PC-9 (cell line): ENCODE results near the gene GIGYF2. TPM values are rescaled to one million over a fixed set of nuclear protein-coding genes. Genes with fewer than 3 reads are reported as not detected.

ENCODE experiments used
- BruUV-seq: library from RNA; stranded (reverse); fragments of 400-500 nt; replicated peaks from 2 replicates; lab custom pipeline; 2021; lab: Mats Ljungman, UMichigan
- CTCF ChIA-PET: fragments of 300-600 bp; sonication (Branson Sonifier 250); formaldehyde crosslinking; loops from one replicate; lab custom pipeline; 2022; ENCODE audit warnings: antibody characterized with exemption; lab: Charles Lee
- POLR2A ChIA-PET: fragments of 300-600 bp; sonication (Branson Sonifier 250); formaldehyde crosslinking; loops from one replicate; lab custom pipeline; 2022; ENCODE audit warnings: antibody characterized with exemption; ENCODE audit not compliant: unreplicated experiment; lab: Charles Lee
- DNase-seq, 2 experiments: peaks; one replicate each; pipeline versions ENCODE4 v3.0.0 to v3.0.0-alpha.2; 2015 to 2022; ENCODE audit warnings: mixed read lengths in 1 of 2
- H2AFZ ChIP-seq: fragments of 200-600 bp; sonication (generic); 2 replicates; pipeline ENCODE4 v1.8.1; 2017; ENCODE audit warnings: antibody characterized with exemption
- H3F3A ChIP-seq: fragments of 200-600 bp; sonication (generic); 2 replicates; pipeline ENCODE4 v1.8.1; 2017; ENCODE audit warnings: antibody characterized with exemption, mild to moderate bottlenecking, low read depth; ENCODE audit not compliant: insufficient read depth
- H3K27ac ChIP-seq: fragments of 200-600 bp; sonication (generic); 2 replicates; pipeline ENCODE4 v1.6.1; 2016; ENCODE audit warnings: mixed run types
- H3K27me3 ChIP-seq: fragments of 200-600 bp; sonication (generic); 2 replicates; pipeline ENCODE4 v1.6.1; 2016; ENCODE audit warnings: low read depth, mixed run types; ENCODE audit not compliant: insufficient read depth
- H3K36me3 ChIP-seq: fragments of 200-600 bp; sonication (generic); 2 replicates; pipeline ENCODE4 v1.6.1; 2016; ENCODE audit warnings: low read depth, mixed run types
- H3K4me1 ChIP-seq: fragments of 200-600 bp; sonication (generic); replicated peaks from 2 replicates; pipeline ENCODE4 v1.6.1; 2016; ENCODE audit warnings: mixed run types; ENCODE audit not compliant: insufficient read depth
- H3K4me2 ChIP-seq: fragments of 200-600 bp; sonication (generic); 2 replicates; pipeline ENCODE4 v1.6.1; 2017; ENCODE audit warnings: mixed run types
- H3K4me3 ChIP-seq: fragments of 200-600 bp; sonication (generic); 2 replicates; pipeline ENCODE4 v1.6.1; 2016; ENCODE audit warnings: mixed run types
- H3K79me2 ChIP-seq: fragments of 200-600 bp; sonication (generic); 2 replicates; pipeline ENCODE4 v1.6.1; 2017; ENCODE audit warnings: low read depth, mixed run types
- H3K9me2 ChIP-seq: fragments of 200-600 bp; sonication (generic); 2 replicates; pipeline ENCODE4 v1.8.1; 2017; ENCODE audit warnings: mild to moderate bottlenecking; ENCODE audit not compliant: insufficient read depth
- H3K9me3 ChIP-seq: fragments of 200-600 bp; sonication (generic); 2 replicates; pipeline ENCODE4 v1.8.1; 2016; ENCODE audit warnings: low read depth; ENCODE audit not compliant: insufficient read depth
- H4K20me1 ChIP-seq: fragments of 200-600 bp; sonication (generic); 2 replicates; pipeline ENCODE4 v1.8.1; 2017; ENCODE audit not compliant: insufficient read depth
- EZH2 ChIP-seq: fragments of 200-600 bp; sonication (generic); IDR thresholded peaks from 2 replicates; pipeline ENCODE4 v1.8.0; 2017; ENCODE audit warnings: antibody characterized with exemption, low read depth
- intact Hi-C: fragments of 100-400 bp; cut with micrococcal nuclease; formaldehyde crosslinking; loops from one replicate; pipeline ENCODE4 v1.10.0; 2022; ENCODE audit not compliant: unreplicated experiment
- total RNA-seq: library from RNA; stranded (reverse); gene quantifications from 2 replicates; pipeline ENCODE4 v1.2.3, GENCODE V29; 2021
- TF ChIP-seq, protein P1 (sequence below): fragments of 200-600 bp; sonication (generic); conservative IDR thresholded peaks from 2 replicates; pipeline ENCODE4 v1.6.1; 2017; ENCODE audit warnings: mixed run types, antibody characterized with exemption, mild to moderate bottlenecking, moderate library complexity

Gene GIGYF2
- total RNA-seq, 1 experiment from 2014 or later, result 86.4 TPM

DNA sequence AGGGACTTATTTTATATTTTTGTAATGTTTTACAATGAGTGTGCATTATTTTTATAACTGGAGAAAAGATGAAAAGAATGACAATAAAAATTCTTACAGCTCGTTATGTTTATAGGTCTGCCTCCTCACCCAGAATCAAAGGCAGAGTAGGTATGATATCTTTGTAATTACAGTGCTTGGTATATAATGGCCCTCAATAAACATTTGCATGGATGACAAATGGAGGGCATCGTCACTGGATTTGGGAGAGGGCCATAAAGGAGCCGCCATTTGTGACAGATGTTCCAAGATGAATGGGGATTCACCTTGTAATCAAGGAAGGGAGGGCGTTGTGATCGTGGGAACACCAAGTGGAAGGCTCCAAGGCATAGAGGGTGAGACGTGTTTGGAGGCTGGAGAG lies 22.6 kb upstream of the GIGYF2 start:
- Histone ChIP-seq H3K9me2 (no peaks in the 10 kb centered on the region), H3K27ac (no peak overlapping the region), H3K4me1 (no peaks in the 10 kb centered on the region), H4K20me1 (no peaks in the 10 kb centered on the region), H3K4me2 (no peak overlapping the region), H3K36me3 (no peaks in the 10 kb centered on the region), H2AFZ (no peak overlapping the region), H3K9me3 (no peaks in the 10 kb centered on the region), H3K27me3 (no peaks in the 10 kb centered on the region), H3K79me2 (no peaks in the 10 kb centered on the region), H3K4me3 (no peak overlapping the region), H3F3A (no peaks in the 10 kb centered on the region)
- intact Hi-C loops, result no loop called here
- DNase-seq, result no peak
- BruUV-seq, result no TSS peak
- ChIA-PET CTCF (no interaction called here), POLR2A (no interaction called here)
- no peak for TF ChIP-seq EZH2
- TF ChIP-seq, protein P1, sequence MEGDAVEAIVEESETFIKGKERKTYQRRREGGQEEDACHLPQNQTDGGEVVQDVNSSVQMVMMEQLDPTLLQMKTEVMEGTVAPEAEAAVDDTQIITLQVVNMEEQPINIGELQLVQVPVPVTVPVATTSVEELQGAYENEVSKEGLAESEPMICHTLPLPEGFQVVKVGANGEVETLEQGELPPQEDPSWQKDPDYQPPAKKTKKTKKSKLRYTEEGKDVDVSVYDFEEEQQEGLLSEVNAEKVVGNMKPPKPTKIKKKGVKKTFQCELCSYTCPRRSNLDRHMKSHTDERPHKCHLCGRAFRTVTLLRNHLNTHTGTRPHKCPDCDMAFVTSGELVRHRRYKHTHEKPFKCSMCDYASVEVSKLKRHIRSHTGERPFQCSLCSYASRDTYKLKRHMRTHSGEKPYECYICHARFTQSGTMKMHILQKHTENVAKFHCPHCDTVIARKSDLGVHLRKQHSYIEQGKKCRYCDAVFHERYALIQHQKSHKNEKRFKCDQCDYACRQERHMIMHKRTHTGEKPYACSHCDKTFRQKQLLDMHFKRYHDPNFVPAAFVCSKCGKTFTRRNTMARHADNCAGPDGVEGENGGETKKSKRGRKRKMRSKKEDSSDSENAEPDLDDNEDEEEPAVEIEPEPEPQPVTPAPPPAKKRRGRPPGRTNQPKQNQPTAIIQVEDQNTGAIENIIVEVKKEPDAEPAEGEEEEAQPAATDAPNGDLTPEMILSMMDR, result no peak

GRCh38 chr2:232675381-232675780 lies 21.8 kb upstream of the GIGYF2 start:
- no TSS peak for BruUV-seq
- Histone ChIP-seq H2AFZ (no peak overlapping the region), H3K9me3 (no peaks in the 10 kb centered on the region), H3K36me3 (no peaks in the 10 kb centered on the region), H3F3A (no peaks in the 10 kb centered on the region), H4K20me1 (no peaks in the 10 kb centered on the region), H3K27ac (no peak overlapping the region), H3K79me2 (no peaks in the 10 kb centered on the region), H3K4me2 (no peak overlapping the region), H3K4me1 (no peaks in the 10 kb centered on the region), H3K27me3 (no peaks in the 10 kb centered on the region), H3K9me2 (no peaks in the 10 kb centered on the region), H3K4me3 (no peak overlapping the region)
- POLR2A ChIA-PET, result no interaction called here
- TF ChIP-seq EZH2, result no peak
- TF ChIP-seq, protein P1, result no peak
- intact Hi-C loops, result no loop called here
- DNase-seq, result no peak
- CTCF ChIA-PET, result no interaction called here

- TF ChIP-seq, protein P1, result no peak
- TF ChIP-seq EZH2, result no peak
- intact Hi-C loops, result no loop called here
- CTCF ChIA-PET, result interaction anchor here (0.7 kb wide), 1 partner anchor 96 kb away, joined by 5 read pairs; no protein-coding TSS in a partner anchor
These were observed 17.1 kb upstream of the GIGYF2 start for GRCh38 chr2:232680006-232680405.

More at GRCh38 chr2:232680006-232680405, 17.1 kb upstream of the GIGYF2 start:
- Histone ChIP-seq H3K4me2 (no peak overlapping the region), H4K20me1 (no peaks in the 10 kb centered on the region), H3K27ac (no peak overlapping the region), H3K4me1 (no peaks in the 10 kb centered on the region), H2AFZ (no peak overlapping the region), H3K27me3 (peaks cover 28% of the 10 kb centered on the region), H3K36me3 (no peaks in the 10 kb centered on the region), H3K9me2 (no peaks in the 10 kb centered on the region), H3F3A (no peaks in the 10 kb centered on the region), H3K4me3 (no peak overlapping the region), H3K9me3 (no peaks in the 10 kb centered on the region), H3K79me2 (no peaks in the 10 kb centered on the region)
- no TSS peak for BruUV-seq
- POLR2A ChIA-PET, result no interaction called here
- DNase-seq, result peak in 1 of 2 experiments; percentile 15
